Measurements from ENCODE around the gene GPR84. TPM values are rescaled to one million over a fixed set of nuclear protein-coding genes. Genes with fewer than 3 reads are reported as not detected.

Gene GPR84
- total RNA-seq, 1 experiment from 2014 or later: not detected

- DNase-seq: no peak
- peaks cover 11% of the 10 kb centered on the region; the same call in 1 of the 2 replicates for H3K4me1 ChIP-seq (replicated peaks; ENCODE audit: insufficient read depth)
- no peaks in the 10 kb centered on the region for H4K20me1 ChIP-seq (ENCODE audit: insufficient read depth)
- CTCF ChIA-PET: no interaction called here
- H3K79me2 ChIP-seq (ENCODE audit: low read depth): no peaks in the 10 kb centered on the region
- intact Hi-C loops (cut with micrococcal nuclease; ENCODE audit: unreplicated experiment): no loop called here
- peaks cover 20% of the 10 kb centered on the region for H3F3A ChIP-seq (ENCODE audit: insufficient read depth, low read depth)
- H3K27me3 ChIP-seq (ENCODE audit: insufficient read depth, low read depth): no peaks in the 10 kb centered on the region
- 0 out of 2 replicates have a peak, but pooled peaks cover 7% of the 10 kb centered on the region for H3K36me3 ChIP-seq (ENCODE audit: low read depth)
- no peak overlapping the region for H3K27ac ChIP-seq
- POLR2A ChIA-PET (ENCODE audit: unreplicated experiment): no interaction called here
- H2AFZ ChIP-seq: no peak overlapping the region
- H3K4me2 ChIP-seq: no peak overlapping the region
- H3K9me3 ChIP-seq (ENCODE audit: insufficient read depth, low read depth): no peaks in the 10 kb centered on the region
- TF ChIP-seq CTCF (conservative IDR thresholded peaks at IDR 0.05) (no peak), EZH2 (IDR thresholded peaks at IDR 0.05; ENCODE audit: low read depth) (no peak)
- H3K4me3 ChIP-seq: no peak overlapping the region
- H3K9me2 ChIP-seq (ENCODE audit: insufficient read depth): no peaks in the 10 kb centered on the region
- BruUV-seq (replicated peaks): no TSS peak
Measured at GRCh38 chr12:54407183-54407905, 43.1 kb upstream of the GPR84 start.

GRCh38 chr12:54405573-54405972 is 41.3 kb upstream of the GPR84 start:
- CTCF ChIA-PET: interaction anchor here (0.5 kb wide), 1 partner anchor 71 kb away, joined by 4 read pairs; no protein-coding TSS in a partner anchor
- H4K20me1 ChIP-seq (ENCODE audit: insufficient read depth): no peaks in the 10 kb centered on the region
- intact Hi-C loops (cut with micrococcal nuclease; ENCODE audit: unreplicated experiment): no loop called here
- peaks cover 5% of the 10 kb centered on the region; the same call in 1 of the 2 replicates for H3F3A ChIP-seq (ENCODE audit: insufficient read depth, low read depth)
- H3K9me2 ChIP-seq (ENCODE audit: insufficient read depth): no peaks in the 10 kb centered on the region
- H3K4me2 ChIP-seq: no peak overlapping the region
- no peak overlapping the region for H3K4me3 ChIP-seq
- TF ChIP-seq CTCF (conservative IDR thresholded peaks at IDR 0.05) (no peak), EZH2 (IDR thresholded peaks at IDR 0.05; ENCODE audit: low read depth) (no peak)
- POLR2A ChIA-PET (ENCODE audit: unreplicated experiment): interaction anchor here (0.7 kb wide), 1 partner anchor 11 kb away, joined by 3 read pairs; no protein-coding TSS in a partner anchor
- H3K36me3 ChIP-seq (ENCODE audit: low read depth): 0 out of 2 replicates have a peak, but pooled peaks cover 7% of the 10 kb centered on the region
- no peaks in the 10 kb centered on the region for H3K27me3 ChIP-seq (ENCODE audit: insufficient read depth, low read depth)
- no peak overlapping the region for H3K27ac ChIP-seq
- H3K79me2 ChIP-seq (ENCODE audit: low read depth): no peaks in the 10 kb centered on the region
- H3K4me1 ChIP-seq (replicated peaks; ENCODE audit: insufficient read depth): no peaks in the 10 kb centered on the region
- DNase-seq: no peak
- H3K9me3 ChIP-seq (ENCODE audit: insufficient read depth, low read depth): no peaks in the 10 kb centered on the region
- no TSS peak for BruUV-seq (replicated peaks)
- no peak overlapping the region for H2AFZ ChIP-seq

GRCh38 chr12:54405106-54405505 is 40.8 kb upstream of the GPR84 start:
- no TSS peak for BruUV-seq (replicated peaks)
- H3K27me3 ChIP-seq (ENCODE audit: insufficient read depth, low read depth): no peaks in the 10 kb centered on the region
- H3K79me2 ChIP-seq (ENCODE audit: low read depth): no peaks in the 10 kb centered on the region
- H3K4me2 ChIP-seq: no peak overlapping the region
- no peak overlapping the region for H3K27ac ChIP-seq
- DNase-seq: no peak
- ChIA-PET CTCF (no interaction called here), POLR2A (ENCODE audit: unreplicated experiment) (no interaction called here)
- H3F3A ChIP-seq (ENCODE audit: insufficient read depth, low read depth): peaks cover 5% of the 10 kb centered on the region; the same call in 1 of the 2 replicates
- H3K4me3 ChIP-seq: no peak overlapping the region
- H3K36me3 ChIP-seq (ENCODE audit: low read depth): 0 out of 2 replicates have a peak, but pooled peaks cover 7% of the 10 kb centered on the region
- H3K9me3 ChIP-seq (ENCODE audit: insufficient read depth, low read depth): no peaks in the 10 kb centered on the region
- no peak overlapping the region for H2AFZ ChIP-seq
- TF ChIP-seq CTCF (conservative IDR thresholded peaks at IDR 0.05) (no peak), EZH2 (IDR thresholded peaks at IDR 0.05; ENCODE audit: low read depth) (no peak)
- intact Hi-C loops (cut with micrococcal nuclease; ENCODE audit: unreplicated experiment): no loop called here
- no peaks in the 10 kb centered on the region for H3K4me1 ChIP-seq (replicated peaks; ENCODE audit: insufficient read depth)
- no peaks in the 10 kb centered on the region for H3K9me2 ChIP-seq (ENCODE audit: insufficient read depth)
- H4K20me1 ChIP-seq (ENCODE audit: insufficient read depth): no peaks in the 10 kb centered on the region

Data from PC-9 (cell line).